Lung (tissue), 12 donors: Measurements from ENCODE around the gene CLDN8. TPM values are rescaled to one million over a fixed set of nuclear protein-coding genes. Genes with fewer than 3 reads are reported as not detected.

Experiments
- ATAC-seq: fragments of 200-7000 bp; cut with Tn5 transposase; one replicate; pipeline ENCODE4 v1.9.1; 2020; ENCODE audit warnings: moderate number of reproducible peaks; ENCODE audit not compliant: insufficient read depth, low FRiP score
- DNase-seq, 3 donors: peaks; one replicate each; pipeline ENCODE4 v3.0.0-alpha.2; 2013 to 2017
- H3K27ac ChIP-seq, 2 donors: one replicate each; pipeline ENCODE4 v1.5.1; 2013; ENCODE audit warnings: mild to moderate bottlenecking in 2 of 2, moderate library complexity in 2 of 2, control low read depth in 1 of 2, inconsistent platforms in 1 of 2, low read depth in 1 of 2, low read length in 1 of 2
- H3K27me3 ChIP-seq, 3 donors: one replicate each; pipeline ENCODE4 v1.5.1; 2013; ENCODE audit warnings: low read length in 2 of 3; ENCODE audit not compliant: control insufficient read depth in 3 of 3, insufficient read depth in 3 of 3
- H3K36me3 ChIP-seq, 4 donors: one replicate each; pipeline ENCODE4 v1.5.1; 2013; ENCODE audit warnings: low read length in 4 of 4, mild to moderate bottlenecking in 1 of 4, moderate library complexity in 1 of 4; ENCODE audit not compliant: control insufficient read depth in 4 of 4, insufficient read depth in 4 of 4
- H3K4me1 ChIP-seq, 5 donors: one replicate each; pipeline ENCODE4 v1.5.1; 2013; ENCODE audit warnings: low read length in 5 of 5, mild to moderate bottlenecking in 2 of 5, moderate library complexity in 1 of 5; ENCODE audit not compliant: control insufficient read depth in 5 of 5, insufficient read depth in 5 of 5
- H3K4me3 ChIP-seq: one replicate; pipeline ENCODE4 v1.5.1; 2013; ENCODE audit warnings: mild to moderate bottlenecking, control low read depth, moderate library complexity
- H3K9ac ChIP-seq, 2 donors: one replicate each; pipeline ENCODE4 v1.5.1; 2013; ENCODE audit warnings: low read length in 2 of 2, control low read depth in 1 of 2; ENCODE audit not compliant: insufficient read depth in 1 of 2
- H3K9me3 ChIP-seq, 4 donors: one replicate each; pipeline ENCODE4 v1.5.1; 2013; ENCODE audit warnings: low read length in 3 of 4, mild to moderate bottlenecking in 1 of 4, moderate library complexity in 1 of 4; ENCODE audit not compliant: control insufficient read depth in 4 of 4, insufficient read depth in 3 of 4
- WGBS, 2 donors: extraction: QIAGEN DNeasy Blood & Tissue Kit; methylation state at CpG; one replicate each; pipeline ENCODE4 v1.1.7; 2013; 5-methylcytosine and 5-hydroxymethylcytosine counted together
- polyA plus RNA-seq, 2 donors: library from polyadenylated mRNA; stranded (reverse); fragments of 200-250 nt; gene quantifications; one replicate each; pipeline ENCODE4 v1.2.1, GENCODE V29; 2013
- total RNA-seq, 2 donors: library from RNA; depleted of rRNA in 1 of 2; stranded (reverse); fragments of >200 nt in 1 of 2; gene quantifications; one replicate each; pipeline ENCODE4 v1.2.1, GENCODE V29; 2014 to 2021
- TF ChIP-seq, protein P1 (sequence below): IDR thresholded peaks from 2 replicates; pipeline ENCODE4 v1.5.1; 2012; ENCODE audit warnings: mild to moderate bottlenecking; ENCODE audit errors: control extremely low read depth, extremely low read depth
- donor health status: control.
- donor health status: control.
- donor health status: Bipolar disorder and iron deficiency.
- donor health status: healthy.
- donor health status: DM: yes; HTN: yes; CAD: no.

Gene CLDN8
- total and polyA plus RNA-seq, 4 donors, result 1.1 to 3.1 (median 1.8) TPM

DNA sequence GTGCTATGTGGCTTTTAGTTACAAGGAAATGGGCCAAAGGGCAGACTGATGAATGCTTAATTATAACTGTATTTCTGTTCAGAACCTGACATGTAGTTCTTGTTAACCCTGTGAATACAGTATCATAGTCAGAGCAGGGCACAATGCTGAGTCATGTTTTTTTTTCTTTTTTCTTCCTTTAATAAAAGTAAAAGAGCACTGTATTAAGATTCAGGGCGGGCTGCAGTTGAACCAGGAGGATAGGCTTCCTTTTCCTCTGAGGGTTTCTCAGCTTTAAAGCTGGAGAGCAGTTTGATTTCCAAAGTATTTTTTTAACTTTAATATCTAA, 8.7 kb downstream of the CLDN8 start:
- TF ChIP-seq, protein P1, sequence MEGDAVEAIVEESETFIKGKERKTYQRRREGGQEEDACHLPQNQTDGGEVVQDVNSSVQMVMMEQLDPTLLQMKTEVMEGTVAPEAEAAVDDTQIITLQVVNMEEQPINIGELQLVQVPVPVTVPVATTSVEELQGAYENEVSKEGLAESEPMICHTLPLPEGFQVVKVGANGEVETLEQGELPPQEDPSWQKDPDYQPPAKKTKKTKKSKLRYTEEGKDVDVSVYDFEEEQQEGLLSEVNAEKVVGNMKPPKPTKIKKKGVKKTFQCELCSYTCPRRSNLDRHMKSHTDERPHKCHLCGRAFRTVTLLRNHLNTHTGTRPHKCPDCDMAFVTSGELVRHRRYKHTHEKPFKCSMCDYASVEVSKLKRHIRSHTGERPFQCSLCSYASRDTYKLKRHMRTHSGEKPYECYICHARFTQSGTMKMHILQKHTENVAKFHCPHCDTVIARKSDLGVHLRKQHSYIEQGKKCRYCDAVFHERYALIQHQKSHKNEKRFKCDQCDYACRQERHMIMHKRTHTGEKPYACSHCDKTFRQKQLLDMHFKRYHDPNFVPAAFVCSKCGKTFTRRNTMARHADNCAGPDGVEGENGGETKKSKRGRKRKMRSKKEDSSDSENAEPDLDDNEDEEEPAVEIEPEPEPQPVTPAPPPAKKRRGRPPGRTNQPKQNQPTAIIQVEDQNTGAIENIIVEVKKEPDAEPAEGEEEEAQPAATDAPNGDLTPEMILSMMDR, result no peak

DNA sequence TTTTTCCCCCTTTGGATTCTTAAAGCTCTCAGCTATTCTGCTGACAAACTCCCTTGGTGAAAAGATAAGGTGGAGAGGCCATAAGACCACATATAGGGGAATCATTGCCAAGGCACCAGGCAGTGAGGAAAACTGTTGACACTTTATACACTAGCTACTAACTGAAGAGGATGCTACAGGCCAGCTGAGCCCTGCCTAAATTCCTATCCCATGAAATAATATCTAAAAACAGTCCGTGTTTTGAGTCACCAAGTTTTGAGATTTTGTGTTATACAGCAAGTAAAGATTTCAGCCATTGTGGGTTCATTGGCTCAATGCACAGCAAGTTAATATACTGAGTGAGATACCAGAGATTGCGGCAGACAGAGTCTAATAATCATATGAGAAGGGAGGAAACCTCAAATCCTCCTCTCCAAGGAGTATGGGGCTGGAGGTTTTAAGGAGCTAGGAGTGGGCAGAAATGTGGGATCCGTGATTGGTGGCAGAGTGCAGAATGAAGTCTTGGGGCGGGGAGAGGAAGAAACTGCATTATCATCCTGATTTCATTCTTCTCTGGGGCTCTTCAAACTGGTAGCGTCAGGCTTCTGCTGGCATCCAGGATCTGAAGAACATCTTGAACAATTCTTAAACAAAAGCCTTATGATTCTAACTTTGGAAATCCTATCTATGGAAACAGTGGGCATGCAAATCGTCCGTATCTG, 9.2 kb downstream of the CLDN8 start:
- peaks cover 0 to 2% (median 0%) of the 10 kb centered on the region in 4 donors for H3K9me3 ChIP-seq
- H3K36me3 ChIP-seq, result no peaks in the 10 kb centered on the region
- WGBS, 2 donors, result 70 to 80% methylated on average over 7 of the region's 7 CpGs
- H3K27me3 ChIP-seq, result no peaks in the 10 kb centered on the region
- no peak overlapping the region for H3K27ac ChIP-seq
- no peak overlapping the region for H3K9ac ChIP-seq
- TF ChIP-seq, protein P1, result no peak
- ATAC-seq (no peak), DNase-seq (no peak)
- no peak overlapping the region for H3K4me3 ChIP-seq
- H3K4me1 ChIP-seq, result no peaks in the 10 kb centered on the region

More for the DNA sequence above, 8.7 kb downstream of the CLDN8 start:
- 59 to 79% methylated on average over 1 of the region's 1 CpG for WGBS, 2 donors
- peaks cover 0 to 2% (median 0%) of the 10 kb centered on the region in 4 donors for H3K9me3 ChIP-seq
- H3K27me3 ChIP-seq, result no peaks in the 10 kb centered on the region
- no peaks in the 10 kb centered on the region for H3K4me1 ChIP-seq
- ATAC-seq, result no peak
- H3K9ac ChIP-seq, result no peak overlapping the region
- no peak overlapping the region for H3K4me3 ChIP-seq
- no peak for DNase-seq
- H3K27ac ChIP-seq, result no peak overlapping the region
- H3K36me3 ChIP-seq, result no peaks in the 10 kb centered on the region

DNA sequence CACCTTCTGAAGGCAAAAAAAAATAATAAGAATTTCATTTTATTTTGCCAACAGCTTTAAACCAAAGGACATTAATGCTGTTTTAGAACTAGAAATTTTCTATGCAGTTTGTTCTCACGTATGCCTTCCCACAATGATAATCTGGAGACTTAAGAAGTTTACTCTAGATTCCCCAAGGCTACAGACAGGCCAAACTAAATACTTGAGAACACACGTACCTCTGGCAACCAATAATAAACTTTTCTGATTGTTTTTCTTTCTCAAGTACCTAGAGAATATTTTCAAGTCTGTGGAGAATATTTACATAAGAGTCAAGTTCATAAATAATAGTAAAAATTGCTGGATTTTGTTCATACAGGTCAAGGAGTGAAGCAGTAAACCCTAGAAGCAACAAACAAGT, 15.9 kb downstream of the CLDN8 start:
- H3K4me1 ChIP-seq, result no peaks in the 10 kb centered on the region
- no peak overlapping the region for H3K9ac ChIP-seq
- H3K27me3 ChIP-seq, result no peaks in the 10 kb centered on the region
- ATAC-seq, result no peak
- TF ChIP-seq, protein P1, result no peak
- H3K4me3 ChIP-seq, result no peak overlapping the region
- peak in 2 of 3 donors; percentile 1 to 16 for DNase-seq
- H3K36me3 ChIP-seq, result no peaks in the 10 kb centered on the region
- WGBS, 2 donors, result 53 to 65% methylated on average over 2 of the region's 2 CpGs
- H3K9me3 ChIP-seq, result no peaks in the 10 kb centered on the region
- H3K27ac ChIP-seq, result no peak overlapping the region
